Upper lobe of left lung (tissue), 4 donors: ENCODE measurements around the gene HHIP.

Experiments used
- CTCF ChIP-seq, 6 experiments: fragments of 450-650 bp in 4 of 6; fragments of 200-600 bp in 2 of 6; sonication (generic) in 2 of 6; IDR thresholded peaks; one replicate each; pipeline ENCODE4 v1.5.1; 2016 to 2019; ENCODE audit warnings: antibody characterized with exemption in 6 of 6
- POLR2A ChIP-seq, 4 donors: fragments of 450-650 bp; IDR thresholded peaks; one replicate each; pipeline ENCODE4 v1.5.1; 2016 to 2017; ENCODE audit warnings: antibody characterized with exemption in 4 of 4, mild to moderate bottlenecking in 2 of 4

GRCh38 chr4:144787365-144788258 lies 141.7 kb downstream of the HHIP start:
- TF ChIP-seq POLR2A (IDR thresholded peaks at IDR 0.05), result no peak
- peak in 5 of 6 experiments; percentile 12 to 51 (median 30) for TF ChIP-seq CTCF (IDR thresholded peaks at IDR 0.05)
